GM23338 (cell line): Measurements from ENCODE around the gene KCNAB2. TPM values are rescaled to one million over a fixed set of nuclear protein-coding genes. Genes with fewer than 3 reads are reported as not detected.

ENCODE experiments used
- ATAC-seq: fragments of 200-7000 bp; cut with Tn5 transposase; 3 replicates; pipeline ENCODE4 v1.9.1; 2020
- DNase-seq: peaks from one replicate; pipeline ENCODE4 v3.0.0-alpha.2; 2015; ENCODE audit warnings: low spot score
- H2AFZ ChIP-seq: fragments of 200-600 bp; sonication (generic); 2 replicates; pipeline ENCODE4 v1.8.0; 2016; ENCODE audit warnings: antibody characterized with exemption, mild to moderate bottlenecking, moderate library complexity
- H3F3A ChIP-seq: fragments of 200-600 bp; sonication (generic); replicated peaks from 2 replicates; pipeline ENCODE4 v1.8.0; 2017; ENCODE audit warnings: antibody characterized with exemption, mixed run types, low read depth
- H3K27ac ChIP-seq: fragments of 200-600 bp; sonication (generic); 2 replicates; pipeline ENCODE4 v1.6.1; 2016; ENCODE audit warnings: low read depth
- H3K27me3 ChIP-seq: fragments of 200-600 bp; sonication (generic); 2 replicates; pipeline ENCODE4 v1.8.0; 2016; ENCODE audit warnings: mild to moderate bottlenecking, mixed run types, moderate library complexity; ENCODE audit not compliant: insufficient read depth
- H3K36me3 ChIP-seq: fragments of 200-600 bp; sonication (generic); 2 replicates; pipeline ENCODE4 v1.8.0; 2016; ENCODE audit warnings: mild to moderate bottlenecking; ENCODE audit not compliant: insufficient read depth
- H3K4me1 ChIP-seq: fragments of 200-600 bp; sonication (generic); 2 replicates; pipeline ENCODE4 v1.8.0; 2016; ENCODE audit warnings: mild to moderate bottlenecking, moderate library complexity; ENCODE audit not compliant: insufficient read depth
- H3K4me2 ChIP-seq: fragments of 200-600 bp; sonication (generic); 2 replicates; pipeline ENCODE4 v1.7.1; 2017; ENCODE audit warnings: mixed run types
- H3K4me3 ChIP-seq: fragments of 200-600 bp; sonication (generic); 2 replicates; pipeline ENCODE4 v1.6.1; 2016; ENCODE audit warnings: mixed run types
- H3K79me2 ChIP-seq: fragments of 200-600 bp; sonication (generic); replicated peaks from 2 replicates; pipeline ENCODE4 v1.8.0; 2017; ENCODE audit warnings: mild to moderate bottlenecking; ENCODE audit not compliant: insufficient read depth
- H3K9me2 ChIP-seq: fragments of 200-600 bp; sonication (generic); 2 replicates; pipeline ENCODE4 v1.8.0; 2017; ENCODE audit not compliant: insufficient read depth
- H4K20me1 ChIP-seq: fragments of 200-600 bp; sonication (generic); replicated peaks from 2 replicates; pipeline ENCODE4 v1.8.0; 2017; ENCODE audit warnings: mild to moderate bottlenecking; ENCODE audit not compliant: insufficient read depth
- H3K27ac Mint-ChIP-seq: 2 replicates; pipeline ENCODE4 v1.8.0; 2020; ENCODE audit warnings: inconsistent platforms, mild to moderate bottlenecking, moderate library complexity, mixed read lengths
- H3K27me3 Mint-ChIP-seq: 3 replicates; pipeline ENCODE4 v1.8.0; 2022; ENCODE audit warnings: low read depth, mild to moderate bottlenecking, moderate library complexity, mixed read lengths, inconsistent platforms; ENCODE audit not compliant: insufficient read depth, poor library complexity
- H3K36me3 Mint-ChIP-seq: 3 replicates; pipeline ENCODE4 v1.8.0; 2021; ENCODE audit warnings: low read depth, mild to moderate bottlenecking, inconsistent platforms, moderate library complexity, mixed read lengths
- H3K4me1 Mint-ChIP-seq: 3 replicates; pipeline ENCODE4 v1.8.0; 2020; ENCODE audit warnings: mild to moderate bottlenecking, inconsistent platforms, mixed read lengths
- H3K4me3 Mint-ChIP-seq: 3 replicates; pipeline ENCODE4 v1.8.0; 2021; ENCODE audit warnings: moderate library complexity, mild to moderate bottlenecking, inconsistent platforms, mixed read lengths
- H3K9me3 Mint-ChIP-seq: 3 replicates; pipeline ENCODE4 v1.8.0; 2020; ENCODE audit warnings: moderate library complexity, mild to moderate bottlenecking, inconsistent platforms, mixed read lengths
- CREB1 ChIP-seq: fragments of 250-450 bp; sonication (Bioruptor Pico); IDR thresholded peaks from 2 replicates; pipeline ENCODE4 v1.5.0; 2020; ENCODE audit warnings: low read depth, mild to moderate bottlenecking, moderate library complexity
- EZH2 ChIP-seq: fragments of 200-600 bp; sonication (generic); IDR thresholded peaks from one replicate; pipeline ENCODE4 v1.8.0; 2017; ENCODE audit warnings: antibody characterized with exemption, mild to moderate bottlenecking, low read depth; ENCODE audit not compliant: unreplicated experiment
- JUNB ChIP-seq: IDR thresholded peaks from one replicate; pipeline ENCODE4 v1.6.1; 2016; ENCODE audit warnings: antibody characterized with exemption; ENCODE audit not compliant: unreplicated experiment
- POLR2AphosphoS5 ChIP-seq: IDR thresholded peaks from 2 replicates; pipeline ENCODE4 v1.6.1; 2016; ENCODE audit warnings: antibody characterized with exemption, low read depth
- STAT1 ChIP-seq: IDR thresholded peaks from one replicate; pipeline ENCODE4 v1.6.1; 2016; ENCODE audit warnings: antibody characterized with exemption; ENCODE audit not compliant: unreplicated experiment
- ZNF331 ChIP-seq: fragments of 250-450 bp; sonication (Bioruptor Pico); IDR thresholded peaks from 2 replicates; pipeline ENCODE4 v1.5.0; 2020; ENCODE audit warnings: low read depth, mild to moderate bottlenecking, moderate library complexity
- polyA plus RNA-seq: library from polyadenylated mRNA; unstranded; fragments of >200 nt; fragmentation: Nextera tagmentation; extraction: Ambion mirVana; gene quantifications from 2 replicates; pipeline ENCODE4 v1.2.1, GENCODE V29; 2016
- total RNA-seq: library from RNA; depleted of rRNA; stranded (reverse); fragments of >200 nt; shearing (Covaris generic); gene quantifications from 2 replicates; pipeline ENCODE4 v1.2.3, GENCODE V29; 2014
- TF ChIP-seq, protein P1 (sequence below), 2 experiments: fragments of 200-600 bp in 1 of 2; sonication (generic) in 1 of 2; conservative IDR thresholded peaks; 2 replicates each; pipeline versions ENCODE4 v1.5.1 to v1.6.1; 2016 to 2017; ENCODE audit warnings: antibody characterized with exemption in 2 of 2, low read depth in 2 of 2, mild to moderate bottlenecking in 2 of 2, moderate library complexity in 1 of 2
- TF ChIP-seq, protein P2 (sequence below): IDR thresholded peaks from one replicate; pipeline ENCODE4 v1.6.1; 2018; ENCODE audit warnings: antibody characterized with exemption; ENCODE audit not compliant: unreplicated experiment

The KCNAB2 gene
- total and polyA plus RNA-seq, 2 experiments from 2014 or later: 3.0 to 3.7 TPM

GRCh38 chr1:6053206-6053546 is 7.5 kb downstream of the KCNAB2 start:
- H3K79me2 ChIP-seq: no peaks in the 10 kb centered on the region
- Mint-ChIP-seq H3K36me3 (no peaks in the 10 kb centered on the region), H3K27ac (no peak overlapping the region), H3K4me3 (no peak overlapping the region), H3K27me3 (peaks cover 7% of the 10 kb centered on the region), H3K9me3 (no peaks in the 10 kb centered on the region), H3K4me1 (peaks cover 11% of the 10 kb centered on the region)
- no peaks in the 10 kb centered on the region for H3K27me3 ChIP-seq
- H2AFZ ChIP-seq: no peak overlapping the region
- no peaks in the 10 kb centered on the region; the same call in 1 of the 2 replicates for H4K20me1 ChIP-seq
- DNase-seq: no peak
- TF ChIP-seq, protein P1, sequence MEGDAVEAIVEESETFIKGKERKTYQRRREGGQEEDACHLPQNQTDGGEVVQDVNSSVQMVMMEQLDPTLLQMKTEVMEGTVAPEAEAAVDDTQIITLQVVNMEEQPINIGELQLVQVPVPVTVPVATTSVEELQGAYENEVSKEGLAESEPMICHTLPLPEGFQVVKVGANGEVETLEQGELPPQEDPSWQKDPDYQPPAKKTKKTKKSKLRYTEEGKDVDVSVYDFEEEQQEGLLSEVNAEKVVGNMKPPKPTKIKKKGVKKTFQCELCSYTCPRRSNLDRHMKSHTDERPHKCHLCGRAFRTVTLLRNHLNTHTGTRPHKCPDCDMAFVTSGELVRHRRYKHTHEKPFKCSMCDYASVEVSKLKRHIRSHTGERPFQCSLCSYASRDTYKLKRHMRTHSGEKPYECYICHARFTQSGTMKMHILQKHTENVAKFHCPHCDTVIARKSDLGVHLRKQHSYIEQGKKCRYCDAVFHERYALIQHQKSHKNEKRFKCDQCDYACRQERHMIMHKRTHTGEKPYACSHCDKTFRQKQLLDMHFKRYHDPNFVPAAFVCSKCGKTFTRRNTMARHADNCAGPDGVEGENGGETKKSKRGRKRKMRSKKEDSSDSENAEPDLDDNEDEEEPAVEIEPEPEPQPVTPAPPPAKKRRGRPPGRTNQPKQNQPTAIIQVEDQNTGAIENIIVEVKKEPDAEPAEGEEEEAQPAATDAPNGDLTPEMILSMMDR (conservative IDR thresholded peaks at IDR 0.05; ENCODE audit: low read depth in 2 of 2): no peak
- no peak for TF ChIP-seq STAT1
- no peak overlapping the region for H3K4me2 ChIP-seq
- no peak overlapping the region for H3K27ac ChIP-seq
- peak; percentile 26 for ATAC-seq
- no peaks in the 10 kb centered on the region for H3F3A ChIP-seq
- H3K36me3 ChIP-seq: no peaks in the 10 kb centered on the region
- H3K4me1 ChIP-seq: peaks cover 3% of the 10 kb centered on the region
- H3K9me2 ChIP-seq: no peaks in the 10 kb centered on the region
- no peak overlapping the region for H3K4me3 ChIP-seq

DNA sequence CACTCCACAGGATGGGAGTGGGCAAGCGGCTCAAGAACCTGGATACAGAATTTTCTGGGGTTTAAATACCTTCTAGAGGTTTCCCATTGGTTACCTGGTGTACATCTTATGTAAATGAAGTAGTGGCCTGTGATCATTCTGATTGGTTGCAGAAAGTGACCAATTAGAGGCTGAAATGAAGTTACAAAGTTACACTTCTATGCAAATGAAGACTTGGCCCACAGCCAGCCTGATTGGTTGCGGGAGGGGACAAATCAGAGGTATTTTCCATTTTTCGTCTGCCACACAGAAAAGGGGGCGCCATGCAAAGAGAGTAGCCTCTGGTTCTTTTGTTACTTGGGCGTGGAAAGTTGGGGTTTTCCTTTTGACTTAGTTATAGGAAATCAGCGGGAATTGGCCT is 8.9 kb downstream of the KCNAB2 start:
- Histone ChIP-seq H3K4me2 (no peak overlapping the region), H3K27ac (no peak overlapping the region), H2AFZ (no peak overlapping the region), H3K4me1 (peaks cover 3% of the 10 kb centered on the region), H3K4me3 (no peak overlapping the region), H3K9me2 (no peaks in the 10 kb centered on the region), H3K36me3 (no peaks in the 10 kb centered on the region), H3K79me2 (no peaks in the 10 kb centered on the region), H3F3A (no peaks in the 10 kb centered on the region), H3K27me3 (no peaks in the 10 kb centered on the region), H4K20me1 (no peaks in the 10 kb centered on the region; the same call in 1 of the 2 replicates)
- no peak overlapping the region for H3K27ac Mint-ChIP-seq
- ATAC-seq (no peak), DNase-seq (peak; percentile 38)
- H3K27me3 Mint-ChIP-seq: peaks cover 7% of the 10 kb centered on the region
- H3K4me1 Mint-ChIP-seq: peaks cover 11% of the 10 kb centered on the region
- no peak overlapping the region for H3K4me3 Mint-ChIP-seq
- H3K36me3 Mint-ChIP-seq: no peaks in the 10 kb centered on the region
- no peaks in the 10 kb centered on the region for H3K9me3 Mint-ChIP-seq
- TF ChIP-seq STAT1 (no peak), POLR2AphosphoS5 (no peak), ZNF331 (CRISPR knock-in tag) (no peak)
- TF ChIP-seq, protein P1 (conservative IDR thresholded peaks at IDR 0.05; ENCODE audit: low read depth in 2 of 2): 0 out of 4 replicates have a peak, but pooled peaks of 1 of the 2 experiments have one; percentile 4

DNA sequence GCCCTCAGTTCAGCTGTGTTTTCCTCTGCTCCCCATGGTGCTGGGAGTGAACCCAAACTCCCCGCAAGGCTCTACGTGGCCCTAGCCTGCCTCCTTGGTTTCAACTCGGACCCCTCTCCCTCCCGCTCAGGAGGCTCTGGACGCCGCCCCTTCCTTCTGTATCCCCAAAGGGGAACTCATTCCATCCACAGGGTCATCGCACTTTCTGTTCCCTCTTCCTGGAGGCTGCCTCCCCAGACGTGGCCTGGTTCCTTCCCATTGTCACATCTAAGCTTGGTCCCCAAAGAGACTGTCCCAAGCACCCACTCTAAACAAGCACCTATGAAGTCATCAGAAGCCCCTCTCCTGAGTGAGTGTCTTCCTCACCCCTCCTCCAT is 10.9 kb downstream of the KCNAB2 start:
- H3K4me2 ChIP-seq: no peak overlapping the region
- H3K36me3 Mint-ChIP-seq: no peaks in the 10 kb centered on the region
- no peaks in the 10 kb centered on the region for H3K9me2 ChIP-seq
- H3F3A ChIP-seq: no peaks in the 10 kb centered on the region
- peaks cover 3% of the 10 kb centered on the region for H3K4me1 ChIP-seq
- H3K36me3 ChIP-seq: no peaks in the 10 kb centered on the region
- H3K27ac ChIP-seq: no peak overlapping the region
- H3K4me3 ChIP-seq: no peak overlapping the region
- no peaks in the 10 kb centered on the region; the same call in 1 of the 2 replicates for H4K20me1 ChIP-seq
- no peaks in the 10 kb centered on the region for H3K9me3 Mint-ChIP-seq
- H3K4me3 Mint-ChIP-seq: no peak overlapping the region
- ATAC-seq: no peak
- no peaks in the 10 kb centered on the region for H3K79me2 ChIP-seq
- H3K27ac Mint-ChIP-seq: peak overlapping the region; percentile 50; the same call in 1 of the 2 replicates
- no peaks in the 10 kb centered on the region for H3K27me3 ChIP-seq
- H3K27me3 Mint-ChIP-seq: peaks cover 10% of the 10 kb centered on the region
- H2AFZ ChIP-seq: no peak overlapping the region
- DNase-seq: no peak
- H3K4me1 Mint-ChIP-seq: peaks cover 11% of the 10 kb centered on the region
- no peak for TF ChIP-seq EZH2
- no peak for TF ChIP-seq JUNB
- TF ChIP-seq, protein P2, sequence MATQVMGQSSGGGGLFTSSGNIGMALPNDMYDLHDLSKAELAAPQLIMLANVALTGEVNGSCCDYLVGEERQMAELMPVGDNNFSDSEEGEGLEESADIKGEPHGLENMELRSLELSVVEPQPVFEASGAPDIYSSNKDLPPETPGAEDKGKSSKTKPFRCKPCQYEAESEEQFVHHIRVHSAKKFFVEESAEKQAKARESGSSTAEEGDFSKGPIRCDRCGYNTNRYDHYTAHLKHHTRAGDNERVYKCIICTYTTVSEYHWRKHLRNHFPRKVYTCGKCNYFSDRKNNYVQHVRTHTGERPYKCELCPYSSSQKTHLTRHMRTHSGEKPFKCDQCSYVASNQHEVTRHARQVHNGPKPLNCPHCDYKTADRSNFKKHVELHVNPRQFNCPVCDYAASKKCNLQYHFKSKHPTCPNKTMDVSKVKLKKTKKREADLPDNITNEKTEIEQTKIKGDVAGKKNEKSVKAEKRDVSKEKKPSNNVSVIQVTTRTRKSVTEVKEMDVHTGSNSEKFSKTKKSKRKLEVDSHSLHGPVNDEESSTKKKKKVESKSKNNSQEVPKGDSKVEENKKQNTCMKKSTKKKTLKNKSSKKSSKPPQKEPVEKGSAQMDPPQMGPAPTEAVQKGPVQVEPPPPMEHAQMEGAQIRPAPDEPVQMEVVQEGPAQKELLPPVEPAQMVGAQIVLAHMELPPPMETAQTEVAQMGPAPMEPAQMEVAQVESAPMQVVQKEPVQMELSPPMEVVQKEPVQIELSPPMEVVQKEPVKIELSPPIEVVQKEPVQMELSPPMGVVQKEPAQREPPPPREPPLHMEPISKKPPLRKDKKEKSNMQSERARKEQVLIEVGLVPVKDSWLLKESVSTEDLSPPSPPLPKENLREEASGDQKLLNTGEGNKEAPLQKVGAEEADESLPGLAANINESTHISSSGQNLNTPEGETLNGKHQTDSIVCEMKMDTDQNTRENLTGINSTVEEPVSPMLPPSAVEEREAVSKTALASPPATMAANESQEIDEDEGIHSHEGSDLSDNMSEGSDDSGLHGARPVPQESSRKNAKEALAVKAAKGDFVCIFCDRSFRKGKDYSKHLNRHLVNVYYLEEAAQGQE: no peak
- no peak for TF ChIP-seq CREB1 (CRISPR knock-in tag)
- TF ChIP-seq, protein P1 (conservative IDR thresholded peaks at IDR 0.05; ENCODE audit: low read depth in 2 of 2): no peak
